ENCODE data around the gene SPON2.

GRCh38 chr4:1207157-1207470, 34.7 kb upstream of the SPON2 start:
- TF ChIP-seq POLR2A (IDR thresholded peaks at IDR 0.05; ENCODE audit: low read length) (no peak), GATA1 (IDR thresholded peaks at IDR 0.05; ENCODE audit: low read depth, low read length) (no peak)
